SH-SY5Y (cell line): ENCODE data around the gene TM6SF1.

Experiments
- GATA2 ChIP-seq: IDR thresholded peaks from 2 replicates; pipeline ENCODE4 v1.6.1; 2011; ENCODE audit warnings: mild to moderate bottlenecking, low read depth, low read length
- GATA3 ChIP-seq: IDR thresholded peaks from 2 replicates; pipeline ENCODE4 v1.6.1; 2011; ENCODE audit warnings: low read depth, mild to moderate bottlenecking, low read length, moderate library complexity

DNA sequence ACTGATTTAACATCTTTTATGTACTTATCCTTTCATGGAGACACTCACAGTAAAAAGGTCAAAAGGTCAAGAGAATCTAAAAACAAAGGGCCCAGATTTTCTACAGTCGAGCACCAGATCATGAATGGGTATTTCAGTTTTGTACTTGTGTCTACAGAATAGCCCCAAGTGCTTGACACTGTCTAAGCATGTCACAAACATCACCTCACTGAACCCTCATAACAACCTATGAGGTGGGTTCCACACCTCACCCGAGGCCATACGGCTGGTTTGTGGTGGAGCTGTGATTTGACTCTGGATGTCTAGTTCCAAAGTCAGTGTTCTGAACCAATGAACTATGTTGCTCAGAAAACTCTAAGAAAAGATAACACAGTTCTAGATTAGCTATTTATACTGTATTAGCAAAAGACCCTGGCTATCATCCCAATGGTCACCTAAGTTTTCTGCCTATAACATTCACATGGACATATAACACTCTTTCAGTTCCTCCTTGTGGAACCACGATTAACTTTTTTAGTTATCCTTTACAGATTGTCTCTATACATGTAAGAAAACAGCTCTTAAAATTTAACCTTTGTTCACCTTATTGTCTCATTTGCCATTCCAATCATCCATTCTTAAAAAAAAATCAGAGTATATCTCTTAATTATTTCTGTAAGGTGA lies 25.5 kb downstream of the TM6SF1 start:
- TF ChIP-seq GATA3 (no peak), GATA2 (no peak)
